Activated CD4-positive, alpha-beta memory T cell treated with anti-CD3 and anti-CD28 coated beads, Interleukin-2, amount 10 ng/mL, durations not matched to agents 7 days and 5 days (primary cell): ENCODE data around the gene TPX2. TPM values are rescaled to one million over a fixed set of nuclear protein-coding genes. Genes with fewer than 3 reads are reported as not detected.
"Not testable (repeated sequence)": the region's sequence is repeated elsewhere in the genome, so short reads cannot be mapped to it uniquely, and the experiment has no call there.

ENCODE experiments used
- CTCF ChIA-PET: fragments of 350-600 bp; sonication (Branson Sonifier 250); formaldehyde crosslinking; loops from one replicate; lab custom pipeline; 2021; ENCODE audit warnings: antibody characterized with exemption, inconsistent platforms; lab: Charles Lee
- POLR2A ChIA-PET: fragments of 350-600 bp; sonication (Branson Sonifier 250); formaldehyde crosslinking; loops from one replicate; lab custom pipeline; 2021; ENCODE audit warnings: antibody characterized with exemption; lab: Charles Lee
- DNase-seq: peaks from one replicate; pipeline ENCODE4 v3.0.0-alpha.2; 2020
- H3K27ac Mint-ChIP-seq: one replicate; pipeline ENCODE4 v1.8.0; 2021; ENCODE audit warnings: mild to moderate bottlenecking, mixed read lengths
- H3K27me3 Mint-ChIP-seq: one replicate; pipeline ENCODE4 v1.8.0; 2021; ENCODE audit warnings: mixed read lengths
- H3K36me3 Mint-ChIP-seq: one replicate; pipeline ENCODE4 v1.8.0; 2021; ENCODE audit warnings: low read depth, mixed read lengths
- H3K4me1 Mint-ChIP-seq: one replicate; pipeline ENCODE4 v1.8.0; 2021; ENCODE audit warnings: mixed read lengths
- H3K4me3 Mint-ChIP-seq: one replicate; pipeline ENCODE4 v1.8.0; 2021; ENCODE audit warnings: mild to moderate bottlenecking, mixed read lengths
- H3K9me3 Mint-ChIP-seq: one replicate; pipeline ENCODE4 v1.8.0; 2021; ENCODE audit warnings: mixed read lengths
- total RNA-seq, 2 experiments: library from RNA; stranded (reverse); gene quantifications; one replicate each; pipeline ENCODE4 v1.2.3, GENCODE V29; 2021

The TPX2 gene
- total RNA-seq, 2 experiments from 2014 or later: 137 to 138 TPM

DNA sequence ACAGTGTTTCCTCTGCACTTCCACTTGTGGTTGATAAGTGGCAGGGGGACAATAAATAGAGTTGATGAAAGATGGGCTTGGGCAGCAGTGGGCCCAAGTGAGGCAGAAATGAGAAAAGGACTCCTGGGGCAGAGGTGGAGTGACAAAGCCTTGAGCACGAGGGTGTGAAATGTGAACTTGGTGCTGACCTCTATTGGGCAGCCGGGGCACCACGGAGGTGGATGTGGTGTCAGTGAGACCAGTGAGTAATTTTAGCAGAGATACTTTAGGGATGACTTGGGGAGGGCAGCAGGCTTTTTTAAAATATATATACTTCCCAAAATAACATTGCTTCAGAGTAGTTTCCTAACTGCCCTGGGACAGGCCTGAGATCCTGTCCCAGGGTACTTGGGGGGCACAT, 49.5 kb downstream of the TPX2 start:
- Mint-ChIP-seq H3K9me3 (no peaks in the 10 kb centered on the region), H3K36me3 (peaks cover 65% of the 10 kb centered on the region), H3K27me3 (no peaks in the 10 kb centered on the region), H3K4me3 (no peak overlapping the region), H3K4me1 (peaks cover 2% of the 10 kb centered on the region), H3K27ac (no peak overlapping the region)
- ChIA-PET POLR2A (interaction anchor here (0.6 to 1.0 kb wide), 2 partner anchors 30 to 1646 kb away, joined by 3 read pairs; no protein-coding TSS in a partner anchor), CTCF (interaction anchor here (0.9 kb wide), 1 partner anchor 16 kb away, joined by 4 read pairs; no protein-coding TSS in a partner anchor)
- no peak for DNase-seq

DNA sequence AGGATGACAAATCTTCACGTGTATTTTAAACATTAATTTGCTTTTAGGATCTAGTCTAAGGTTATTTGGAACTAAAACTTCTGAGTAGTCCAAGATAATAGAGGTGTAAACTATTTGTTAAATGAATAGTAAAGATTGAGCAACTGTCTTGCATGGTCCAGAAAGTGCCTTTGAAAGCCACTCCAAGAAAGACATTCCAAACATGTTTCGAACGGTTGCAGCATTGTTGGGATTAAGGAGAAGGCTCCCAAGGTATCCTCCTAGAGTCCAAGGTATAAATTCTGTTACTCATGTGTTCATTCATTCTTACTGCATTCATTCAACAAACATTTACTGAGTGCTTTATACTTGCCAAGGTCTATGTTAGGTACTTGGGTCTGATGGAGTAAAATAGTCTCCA, 51.3 kb downstream of the TPX2 start:
- H3K4me3 Mint-ChIP-seq: no peak overlapping the region
- no peak overlapping the region for H3K27ac Mint-ChIP-seq
- no peaks in the 10 kb centered on the region for H3K9me3 Mint-ChIP-seq
- ChIA-PET CTCF (no interaction called here), POLR2A (no interaction called here)
- peaks cover 64% of the 10 kb centered on the region for H3K36me3 Mint-ChIP-seq
- no peaks in the 10 kb centered on the region for H3K27me3 Mint-ChIP-seq
- peaks cover 2% of the 10 kb centered on the region for H3K4me1 Mint-ChIP-seq
- no peak for DNase-seq

DNA sequence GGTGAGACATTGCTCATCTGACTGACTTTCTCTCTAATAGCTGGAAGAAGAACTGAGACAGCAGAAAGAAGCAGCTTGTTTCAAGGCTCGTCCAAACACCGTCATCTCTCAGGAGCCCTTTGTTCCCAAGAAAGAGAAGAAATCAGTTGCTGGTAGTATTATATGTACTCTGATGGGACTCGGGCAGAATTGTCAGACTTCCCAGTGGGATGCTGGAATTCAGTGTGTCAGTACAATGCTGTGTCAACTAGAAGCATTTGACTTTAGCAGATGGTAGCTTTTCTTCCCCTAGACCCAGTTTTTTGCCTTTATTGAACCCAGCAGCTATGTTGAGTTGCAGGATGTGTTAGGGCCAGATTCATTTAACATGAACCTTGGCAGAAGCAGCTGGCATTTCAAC, 58.3 kb downstream of the TPX2 start:
- CTCF ChIA-PET: interaction anchor here (0.6 kb wide), 1 partner anchor 279 kb away, joined by 3 read pairs; no protein-coding TSS in a partner anchor
- POLR2A ChIA-PET: no interaction called here

DNA sequence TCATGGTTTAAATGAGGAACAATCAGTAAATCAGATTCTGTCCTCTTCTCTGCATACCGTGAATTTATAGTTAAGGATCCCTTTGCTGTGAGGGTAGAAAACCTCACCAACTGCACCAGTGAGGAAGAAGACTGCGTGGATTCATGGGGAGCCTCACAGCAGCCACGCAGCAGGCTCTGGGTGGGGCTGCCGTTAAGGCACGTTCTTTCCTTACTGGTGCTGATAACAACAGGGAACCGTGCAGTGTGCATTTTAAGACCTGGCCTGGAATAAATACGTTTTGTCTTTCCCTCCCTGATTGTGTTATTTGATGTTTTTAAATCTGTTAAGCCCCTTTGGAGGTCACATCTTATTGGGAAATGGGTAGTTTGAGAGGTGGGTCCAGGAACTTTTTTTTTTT, 62.4 kb downstream of the TPX2 start:
- peaks cover 8% of the 10 kb centered on the region for H3K4me1 Mint-ChIP-seq

More for the DNA sequence above, 58.3 kb downstream of the TPX2 start:
- no peak overlapping the region for H3K4me3 Mint-ChIP-seq
- DNase-seq: no peak
- H3K4me1 Mint-ChIP-seq: no peaks in the 10 kb centered on the region
- no peaks in the 10 kb centered on the region for H3K9me3 Mint-ChIP-seq
- no peaks in the 10 kb centered on the region for H3K27me3 Mint-ChIP-seq
- peaks cover 84% of the 10 kb centered on the region for H3K36me3 Mint-ChIP-seq
- no peak overlapping the region for H3K27ac Mint-ChIP-seq

DNA sequence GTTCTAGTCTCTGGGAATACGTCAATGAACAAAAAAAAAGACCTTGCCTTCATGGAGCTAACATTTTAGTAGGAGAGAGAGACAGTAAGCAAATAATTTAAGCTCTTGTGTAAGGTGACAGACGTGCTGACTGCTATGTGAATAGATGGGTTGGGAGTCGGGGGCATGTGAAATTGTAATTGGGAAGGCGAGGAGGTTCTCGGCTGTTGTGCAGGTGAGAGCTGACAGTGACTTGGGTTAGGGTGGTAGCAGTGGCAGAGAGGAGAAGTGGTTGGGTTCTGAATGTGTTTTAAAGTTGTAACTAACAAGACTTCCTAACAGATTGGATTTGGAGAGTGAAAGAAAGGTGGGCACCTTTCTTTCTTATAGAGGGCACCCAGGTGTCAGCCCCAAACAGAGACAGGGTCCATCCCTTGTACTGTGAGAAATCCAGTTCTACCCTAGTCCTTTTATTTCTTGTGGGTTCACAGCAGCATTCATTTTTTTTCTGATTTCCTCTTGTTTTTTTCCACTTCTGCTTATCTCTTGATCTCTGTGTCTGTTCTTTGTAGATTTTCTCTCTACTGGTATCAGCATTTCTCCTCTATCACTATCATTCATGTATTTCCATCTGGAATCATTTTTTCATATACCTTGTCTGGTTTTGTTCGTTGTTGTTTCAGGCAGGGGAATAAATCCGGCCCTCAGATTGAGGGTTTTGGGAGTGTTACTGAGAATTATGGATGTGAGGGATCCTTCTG, 64.6 kb downstream of the TPX2 start:
- Mint-ChIP-seq H3K27ac (no peak overlapping the region), H3K9me3 (no peaks in the 10 kb centered on the region), H3K36me3 (peaks cover 70% of the 10 kb centered on the region), H3K4me1 (peaks cover 8% of the 10 kb centered on the region), H3K27me3 (no peaks in the 10 kb centered on the region), H3K4me3 (no peak overlapping the region)
- DNase-seq: no peak
- POLR2A ChIA-PET: interaction anchor here (1.3 kb wide), 1 partner anchor 10 kb away, joined by 6 read pairs; no protein-coding TSS in a partner anchor
- CTCF ChIA-PET: interaction anchor here (1.0 kb wide), 1 partner anchor 15 kb away, joined by 4 read pairs; no protein-coding TSS in a partner anchor

More for the DNA sequence above, 62.4 kb downstream of the TPX2 start:
- POLR2A ChIA-PET: no interaction called here
- DNase-seq: no peak
- H3K27me3 Mint-ChIP-seq: no peaks in the 10 kb centered on the region
- H3K27ac Mint-ChIP-seq: no peak overlapping the region
- CTCF ChIA-PET: no interaction called here
- no peaks in the 10 kb centered on the region for H3K9me3 Mint-ChIP-seq
- no peak overlapping the region for H3K4me3 Mint-ChIP-seq
- peaks cover 79% of the 10 kb centered on the region for H3K36me3 Mint-ChIP-seq

DNA sequence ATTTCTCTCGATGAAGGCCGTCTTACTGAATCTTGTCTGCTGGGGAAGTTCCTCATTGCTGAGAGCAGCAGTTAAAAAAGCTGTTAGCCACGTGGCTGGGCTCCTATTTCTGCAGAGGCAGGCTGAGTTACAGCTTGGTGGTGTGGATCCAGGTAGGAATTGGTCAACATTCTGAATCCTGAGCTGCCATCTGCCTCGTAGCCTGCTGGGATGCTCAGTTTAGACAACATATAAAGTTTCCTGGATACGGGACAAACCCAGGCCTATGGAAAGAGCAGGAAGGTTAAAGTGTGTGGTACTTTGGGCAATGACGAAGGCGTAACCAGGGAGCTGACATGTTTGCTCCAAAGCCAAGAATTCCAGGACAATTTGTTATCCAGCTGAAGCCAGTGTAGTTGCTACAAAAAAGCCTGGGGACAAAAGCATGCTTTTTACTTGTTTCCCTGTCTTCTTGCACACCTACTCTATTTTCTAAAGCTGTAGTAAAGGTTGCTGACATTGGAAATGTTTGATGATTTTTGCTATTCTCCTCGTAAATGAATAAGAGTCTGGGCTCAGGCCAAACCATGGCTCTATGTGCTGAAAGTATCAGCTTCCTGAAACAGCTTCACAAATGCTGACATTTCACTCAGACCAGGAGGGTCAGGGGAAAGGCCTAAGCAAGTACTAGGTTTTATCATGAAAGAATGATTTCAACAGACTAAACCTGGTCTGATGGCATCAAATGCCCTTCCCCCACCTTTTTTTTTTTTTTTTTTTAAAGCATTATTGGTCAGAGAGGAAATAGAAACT, 67.7 kb downstream of the TPX2 start:
- ChIA-PET CTCF (interaction anchor here (0.7 to 3.3 kb wide), 2 partner anchors 16 to 55 kb away, joined by 3 to 13 read pairs; no protein-coding TSS in a partner anchor), POLR2A (interaction anchor here (1.2 to 1.3 kb wide), 2 partner anchors 11 to 68 kb away, joined by 3 read pairs; no protein-coding TSS in a partner anchor)
- no peak overlapping the region for H3K27ac Mint-ChIP-seq
- no peak overlapping the region for H3K4me3 Mint-ChIP-seq
- no peaks in the 10 kb centered on the region for H3K9me3 Mint-ChIP-seq
- H3K27me3 Mint-ChIP-seq: no peaks in the 10 kb centered on the region
- peaks cover 45% of the 10 kb centered on the region for H3K36me3 Mint-ChIP-seq
- H3K4me1 Mint-ChIP-seq: peaks cover 8% of the 10 kb centered on the region
- DNase-seq: no peak

DNA sequence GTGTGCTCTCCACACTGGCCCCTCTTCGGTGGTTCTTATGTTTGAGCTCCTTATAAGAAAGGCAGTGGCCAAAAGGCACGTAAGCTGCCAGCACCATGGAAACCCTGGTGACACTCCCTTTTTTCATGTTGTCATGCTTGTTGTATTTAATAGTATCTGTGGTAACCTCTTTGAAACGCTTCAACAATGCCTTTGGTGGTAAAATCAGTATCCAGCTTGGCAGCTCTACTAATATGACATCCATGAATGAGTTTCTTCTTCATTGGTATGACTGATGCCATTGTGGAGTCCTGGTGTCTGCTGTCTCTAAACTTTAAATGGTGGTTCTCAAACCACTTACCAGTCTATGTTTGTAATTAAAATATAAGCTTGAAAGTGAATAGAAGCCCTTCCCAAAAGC, 69.4 kb downstream of the TPX2 start:
- POLR2A ChIA-PET: no interaction called here
- H3K27ac Mint-ChIP-seq: no peak overlapping the region
- CTCF ChIA-PET: interaction anchor here (1.0 to 3.3 kb wide), 5 partner anchors 14 to 85 kb away, joined by 3 to 13 read pairs (median 3); no protein-coding TSS in a partner anchor
- H3K27me3 Mint-ChIP-seq: no peaks in the 10 kb centered on the region
- peaks cover 5% of the 10 kb centered on the region for H3K4me1 Mint-ChIP-seq
- no peak overlapping the region for H3K4me3 Mint-ChIP-seq
- H3K9me3 Mint-ChIP-seq: no peaks in the 10 kb centered on the region
- DNase-seq: no peak
- peaks cover 31% of the 10 kb centered on the region for H3K36me3 Mint-ChIP-seq

DNA sequence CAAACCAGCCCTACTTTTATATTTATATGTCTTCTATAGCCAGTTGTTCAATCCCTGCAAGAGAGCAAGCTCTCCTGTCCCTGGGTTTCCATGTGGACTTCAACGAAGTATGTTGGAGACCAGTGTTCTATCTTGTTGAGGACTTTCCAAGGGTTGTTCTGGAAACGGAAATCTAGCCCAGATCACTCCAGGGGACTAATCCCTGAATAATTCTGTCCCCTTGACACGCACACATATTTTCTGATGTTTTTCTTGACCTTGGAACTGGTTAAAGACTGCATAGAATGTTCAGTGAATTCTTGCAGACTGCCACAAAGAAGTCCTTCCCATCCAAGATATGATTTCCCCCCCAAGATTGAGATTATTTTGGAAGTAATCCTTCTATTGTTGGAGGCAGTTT, 70.6 kb downstream of the TPX2 start:
- Mint-ChIP-seq H3K36me3 (peaks cover 19% of the 10 kb centered on the region), H3K9me3 (no peaks in the 10 kb centered on the region), H3K4me3 (no peak overlapping the region), H3K27me3 (no peaks in the 10 kb centered on the region), H3K4me1 (no peaks in the 10 kb centered on the region), H3K27ac (no peak overlapping the region)
- ChIA-PET CTCF (interaction anchor here (1.0 to 2.0 kb wide), 4 partner anchors 21 to 142 kb away, joined by 3 to 9 read pairs (median 3); partner anchors contain the start of gene PDRG1), POLR2A (no interaction called here)
- no peak for DNase-seq

DNA sequence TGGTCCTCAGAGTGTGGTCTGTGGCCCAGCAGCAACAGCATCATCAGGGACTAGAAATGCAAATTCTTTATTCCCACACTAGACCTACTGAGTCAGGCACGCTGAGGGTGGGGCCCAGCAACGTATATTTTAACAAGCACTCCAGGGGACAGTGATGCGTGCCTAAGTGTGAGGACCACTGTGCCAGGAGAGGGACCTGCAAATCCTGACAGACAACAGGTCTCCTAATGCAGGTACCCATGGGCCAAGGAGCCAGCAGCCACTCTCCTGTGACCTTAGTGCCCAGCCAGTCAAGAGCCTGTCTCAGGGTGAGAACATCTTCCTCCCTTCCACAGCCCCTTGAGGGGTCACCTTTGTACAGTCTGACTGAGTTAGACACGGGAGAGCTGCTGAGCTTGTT, 72.1 kb downstream of the TPX2 start:
- Mint-ChIP-seq H3K4me3 (no peak overlapping the region), H3K27me3 (no peaks in the 10 kb centered on the region), H3K27ac (no peak overlapping the region), H3K9me3 (no peaks in the 10 kb centered on the region), H3K36me3 (peaks cover 11% of the 10 kb centered on the region), H3K4me1 (no peaks in the 10 kb centered on the region)
- DNase-seq: no peak
- CTCF ChIA-PET: interaction anchor here (1.4 kb wide), 1 partner anchor 12 kb away, joined by 4 read pairs; no protein-coding TSS in a partner anchor
- POLR2A ChIA-PET: no interaction called here

DNA sequence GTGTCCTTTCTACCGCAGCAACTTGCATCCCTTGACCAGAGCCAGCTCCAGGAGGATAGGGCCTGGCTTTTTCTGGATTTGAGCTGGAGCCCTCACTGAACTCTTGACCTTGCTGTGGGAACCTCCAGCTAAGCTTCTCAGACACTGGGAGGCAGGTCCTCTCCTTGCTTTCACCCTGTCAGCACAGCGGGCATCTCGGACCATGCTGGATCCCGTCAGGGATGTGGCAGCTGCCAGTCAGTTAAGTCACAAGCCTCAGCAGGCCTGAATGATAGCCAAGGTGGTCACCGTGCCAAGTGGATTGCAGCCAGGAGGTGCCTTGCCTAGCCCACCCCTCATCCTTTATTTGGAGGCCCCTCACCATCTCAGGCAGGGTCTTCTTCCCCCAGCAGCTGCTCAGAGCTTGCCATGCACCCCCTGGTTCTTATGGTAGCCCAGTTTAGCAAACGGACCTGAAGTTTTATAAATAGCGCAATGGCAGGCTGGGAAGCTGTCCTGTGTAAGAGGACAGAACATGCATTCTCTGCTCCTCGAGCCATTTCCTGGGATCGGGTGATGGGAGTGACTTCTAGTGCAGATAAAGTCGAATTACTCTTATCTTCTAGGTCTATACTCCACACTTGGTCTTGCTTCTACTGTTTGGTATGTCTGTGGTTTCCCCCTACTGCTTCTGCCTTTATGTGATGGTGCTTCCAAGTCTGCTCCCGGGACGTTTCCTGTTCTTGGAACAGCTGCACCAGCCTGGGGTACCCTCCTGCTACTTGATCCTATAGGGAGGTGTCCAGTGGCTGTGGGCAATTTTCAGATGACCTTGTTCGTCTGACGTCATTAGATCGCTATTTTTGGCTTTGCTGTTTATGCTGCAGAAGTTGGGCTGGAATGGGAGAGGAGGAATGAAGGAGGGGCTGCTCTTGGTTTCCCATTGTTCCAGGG, 73.0 kb downstream of the TPX2 start:
- CTCF ChIA-PET: interaction anchor here (1.4 kb wide), 1 partner anchor 11 kb away, joined by 4 read pairs; no protein-coding TSS in a partner anchor
- POLR2A ChIA-PET: no interaction called here
- no peak for DNase-seq
- Mint-ChIP-seq H3K27ac (no peak overlapping the region), H3K9me3 (no peaks in the 10 kb centered on the region), H3K36me3 (peaks cover 5% of the 10 kb centered on the region), H3K4me3 (no peak overlapping the region), H3K27me3 (no peaks in the 10 kb centered on the region), H3K4me1 (no peaks in the 10 kb centered on the region)

DNA sequence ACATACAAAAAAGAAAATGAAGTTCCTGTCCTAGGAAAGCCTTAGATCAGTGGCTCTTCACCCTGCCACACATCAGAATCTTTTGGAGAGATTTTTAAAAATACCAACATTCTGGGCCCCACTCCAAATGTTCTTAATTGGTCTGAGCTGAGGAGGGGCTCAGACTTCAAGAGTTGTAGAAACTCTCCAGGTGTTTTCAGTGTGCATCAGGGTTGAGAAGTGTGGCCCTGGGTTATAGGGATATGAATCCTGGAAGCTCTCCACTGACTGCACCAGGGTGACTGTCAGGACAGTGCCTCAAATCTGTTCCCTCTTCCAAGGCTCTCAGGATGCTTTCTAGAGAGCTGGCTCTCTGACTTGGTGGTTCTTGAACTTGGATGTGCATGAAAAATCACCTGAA, 74.5 kb downstream of the TPX2 start:
- no peaks in the 10 kb centered on the region for H3K4me1 Mint-ChIP-seq
- no peak overlapping the region for H3K27ac Mint-ChIP-seq
- ChIA-PET CTCF (interaction anchor here (0.6 to 1.6 kb wide), 3 partner anchors 9 to 452 kb away, joined by 3 to 9 read pairs (median 4); partner anchors contain the start of gene FOXS1), POLR2A (interaction anchor here (0.6 to 0.8 kb wide), 2 partner anchors 10 to 152 kb away, joined by 3 to 6 read pairs; no protein-coding TSS in a partner anchor)
- H3K4me3 Mint-ChIP-seq: no peak overlapping the region
- H3K36me3 Mint-ChIP-seq: no peaks in the 10 kb centered on the region
- H3K27me3 Mint-ChIP-seq: no peaks in the 10 kb centered on the region
- no peak for DNase-seq
- no peaks in the 10 kb centered on the region for H3K9me3 Mint-ChIP-seq

DNA sequence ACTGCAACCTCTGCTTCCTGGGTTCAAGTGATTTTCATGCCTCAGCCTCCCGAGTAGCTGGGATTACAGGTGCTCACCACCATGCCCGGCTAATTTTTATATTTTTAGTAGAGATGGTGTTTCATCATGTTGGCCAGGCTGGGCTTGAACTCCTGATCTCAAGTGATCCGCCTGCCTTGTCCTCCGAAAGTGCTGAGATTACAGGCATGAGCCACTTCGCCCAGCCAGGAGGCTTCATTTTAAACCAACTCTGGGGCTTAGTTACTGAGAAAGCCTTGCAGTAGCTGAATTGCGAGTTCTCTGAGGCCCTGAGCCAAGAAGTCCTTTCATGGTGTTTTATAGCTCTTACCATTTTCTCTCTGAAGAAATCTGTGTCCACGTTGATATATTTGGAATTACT, 75.1 kb downstream of the TPX2 start:
- not testable (repeated sequence) for H3K36me3 Mint-ChIP-seq, H3K4me3 Mint-ChIP-seq, H3K4me1 Mint-ChIP-seq, DNase-seq, H3K27ac Mint-ChIP-seq, H3K27me3 Mint-ChIP-seq, H3K9me3 Mint-ChIP-seq
- CTCF ChIA-PET: interaction anchor here (1.3 to 1.6 kb wide), 2 partner anchors 9 to 31 kb away, joined by 4 to 9 read pairs; partner anchors contain the start of gene FOXS1
- POLR2A ChIA-PET: interaction anchor here (0.6 to 0.8 kb wide), 2 partner anchors 11 to 152 kb away, joined by 3 to 6 read pairs; no protein-coding TSS in a partner anchor
